HCT116 (cell line): ENCODE measurements around the gene PPP2R5A. TPM values are rescaled to one million over a fixed set of nuclear protein-coding genes. Genes with fewer than 3 reads are reported as not detected.
"Not testable (repeated sequence)": the region's sequence is repeated elsewhere in the genome, so short reads cannot be mapped to it uniquely, and the experiment has no call there.

ENCODE experiments used
- ATAC-seq: fragments of 200-7000 bp; cut with Tn5 transposase; 2 replicates; pipeline ENCODE4 v1.9.1; 2020; ENCODE audit warnings: mild to moderate bottlenecking, moderate library complexity
- BruUV-seq: library from RNA; stranded (reverse); fragments of 400-500 nt; replicated peaks from 2 replicates; lab custom pipeline; 2021; lab: Mats Ljungman, UMichigan
- CTCF ChIA-PET: fragments of 300-600 bp; sonication (Branson Sonifier 250); formaldehyde crosslinking; loops from one replicate; lab custom pipeline; 2021; ENCODE audit warnings: antibody characterized with exemption; lab: Charles Lee
- POLR2A ChIA-PET: fragments of 300-600, 350-600 bp; sonication (Branson Sonifier 250); formaldehyde crosslinking; loops from one replicate; lab custom pipeline; 2021; ENCODE audit warnings: antibody characterized with exemption; lab: Charles Lee
- RAD21 ChIA-PET, 2 experiments: fragments of 300-600 bp; sonication (Branson Sonifier 250); formaldehyde crosslinking; loops; one replicate each; lab custom pipeline; 2023; ENCODE audit warnings: low total read pairs in 2 of 2; ENCODE audit not compliant: uncharacterized antibody in 2 of 2, unreplicated experiment in 2 of 2, low non-redundant PET in 1 of 2; lab: Charles Lee
- DNase-seq: peaks from one replicate; pipeline ENCODE4 v3.0.0-alpha.2; 2010; ENCODE audit warnings: low read depth, low spot score
- H2AFZ ChIP-seq: fragments of 200-600 bp; shearing (Covaris generic), sonication (generic); 2 replicates; pipeline ENCODE4 v1.6.1; 2017; ENCODE audit warnings: low read depth, mixed run types, mixed read lengths, antibody characterized with exemption, low read length; ENCODE audit not compliant: poor library complexity, severe bottlenecking
- H3K27ac ChIP-seq: 2 replicates; pipeline ENCODE4 v1.5.1; 2012; ENCODE audit warnings: low read depth, low read length
- H3K27me3 ChIP-seq: fragments of 200-600 bp; sonication (generic); 2 replicates; pipeline ENCODE4 v1.6.1; 2016; ENCODE audit warnings: mixed run types, low read length, mixed read lengths; ENCODE audit not compliant: insufficient read depth
- H3K36me3 ChIP-seq, 2 experiments: fragments of 200-500 bp in 1 of 2; fragments of 200-600 bp in 1 of 2; sonication (Bioruptor generic) in 1 of 2; sonication (generic) in 1 of 2; 2 replicates each; pipeline versions ENCODE4 v1.5.1 to v1.6.1; 2014 to 2016; ENCODE audit warnings: low read length in 2 of 2, inconsistent platforms in 1 of 2, mixed read lengths in 1 of 2, mixed run types in 1 of 2; ENCODE audit not compliant: insufficient read depth in 2 of 2, control insufficient read depth in 1 of 2
- H3K4me1 ChIP-seq, 2 experiments: fragments of 200-600 bp in 1 of 2; sonication (generic) in 1 of 2; 2 replicates each; pipeline versions ENCODE4 v1.5.1 to v1.6.1; 2012 to 2017; ENCODE audit warnings: low read length in 2 of 2, inconsistent platforms in 1 of 2, mild to moderate bottlenecking in 1 of 2, mixed read lengths in 1 of 2, mixed run types in 1 of 2, moderate library complexity in 1 of 2; ENCODE audit not compliant: insufficient read depth in 2 of 2, control insufficient read depth in 1 of 2
- H3K4me2 ChIP-seq: fragments of 200-600 bp; sonication (generic); 2 replicates; pipeline ENCODE4 v1.6.1; 2017; ENCODE audit warnings: mixed run types, low read length, mixed read lengths
- H3K4me3 ChIP-seq, 2 experiments: fragments of 200-600 bp in 1 of 2; sonication (generic) in 1 of 2; replicated peaks in 1 of 2; 2 replicates each; pipeline ENCODE4 v1.5.1; 2011 to 2016; ENCODE audit warnings: low read length in 2 of 2, control low read depth in 1 of 2, low read depth in 1 of 2, mild to moderate bottlenecking in 1 of 2, mixed read lengths in 1 of 2, mixed run types in 1 of 2
- H3K79me2 ChIP-seq: fragments of 200-600 bp; sonication (generic); 2 replicates; pipeline ENCODE4 v1.6.1; 2017; ENCODE audit warnings: mild to moderate bottlenecking, mixed run types, low read length, moderate library complexity, mixed read lengths; ENCODE audit not compliant: insufficient read depth
- H3K9ac ChIP-seq: fragments of 200-600 bp; sonication (generic); 2 replicates; pipeline ENCODE4 v1.6.1; 2016; ENCODE audit warnings: low read length, mixed read lengths
- H3K9me2 ChIP-seq: fragments of 200-600 bp; sonication (generic), shearing (Covaris generic); 2 replicates; pipeline ENCODE4 v1.6.1; 2017; ENCODE audit warnings: mixed run types, mild to moderate bottlenecking, moderate library complexity; ENCODE audit not compliant: insufficient read depth
- H3K9me3 ChIP-seq, 2 experiments: fragments of 200-500 bp in 1 of 2; fragments of 200-600 bp in 1 of 2; sonication (Bioruptor generic) in 1 of 2; sonication (generic) in 1 of 2; 2 replicates each; pipeline ENCODE4 v1.6.1; 2014 to 2017; ENCODE audit warnings: low read length in 2 of 2, mixed read lengths in 2 of 2, inconsistent platforms in 1 of 2, low read depth in 1 of 2, mild to moderate bottlenecking in 1 of 2, mixed run types in 1 of 2, moderate library complexity in 1 of 2; ENCODE audit not compliant: control insufficient read depth in 1 of 2, insufficient read depth in 1 of 2
- H4K20me1 ChIP-seq: fragments of 200-600 bp; sonication (generic), shearing (Covaris generic); 2 replicates; pipeline ENCODE4 v1.6.1; 2017; ENCODE audit warnings: mixed run types, mild to moderate bottlenecking, moderate library complexity; ENCODE audit not compliant: insufficient read depth
- CTCF ChIP-seq, 3 experiments: fragments of 200-600 bp in 1 of 3; sonication (generic) in 1 of 3; IDR thresholded peaks in 2 of 3; conservative IDR thresholded peaks in 1 of 3; 2 replicates each; pipeline ENCODE4 v1.5.1; 2012 to 2017; ENCODE audit warnings: low read depth in 2 of 3, low read length in 2 of 3, antibody characterized with exemption in 1 of 3, borderline replicate concordance in 1 of 3, control low read depth in 1 of 3, mild to moderate bottlenecking in 1 of 3, mixed read lengths in 1 of 3, mixed run types in 1 of 3, moderate library complexity in 1 of 3; ENCODE audit not compliant: insufficient read depth in 1 of 3
- EGR1 ChIP-seq: IDR thresholded peaks from 2 replicates; pipeline ENCODE4 v1.6.1; 2012; ENCODE audit warnings: low read depth
- EZH2phosphoT487 ChIP-seq: fragments of 200-600 bp; IDR thresholded peaks from 2 replicates; pipeline ENCODE4 v1.6.1; 2018; ENCODE audit warnings: antibody characterized with exemption, borderline replicate concordance
- JUND ChIP-seq: IDR thresholded peaks from 2 replicates; pipeline ENCODE4 v1.6.1; 2012
- MAX ChIP-seq: IDR thresholded peaks from 2 replicates; pipeline ENCODE4 v1.6.1; 2012
- REST ChIP-seq: IDR thresholded peaks from 2 replicates; pipeline ENCODE4 v1.6.1; 2012; ENCODE audit warnings: low read depth
- SRF ChIP-seq: IDR thresholded peaks from 2 replicates; pipeline ENCODE4 v1.6.1; 2012; ENCODE audit warnings: low read depth
- TCF7L2 ChIP-seq: IDR thresholded peaks from 2 replicates; pipeline ENCODE4 v1.7.0; 2011; ENCODE audit warnings: borderline replicate concordance, inconsistent platforms; ENCODE audit not compliant: insufficient read depth, insufficient read length; ENCODE audit errors: extremely low read depth
- ZBTB33 ChIP-seq: IDR thresholded peaks from 2 replicates; pipeline ENCODE4 v1.6.1; 2011; ENCODE audit warnings: mild to moderate bottlenecking, low read length, moderate library complexity; ENCODE audit not compliant: insufficient replicate concordance; ENCODE audit errors: extremely low read depth
- ZNF274 ChIP-seq: fragments of 200-500 bp; sonication (Bioruptor generic); IDR thresholded peaks from 2 replicates; pipeline ENCODE4 v1.6.1; 2014; ENCODE audit warnings: mild to moderate bottlenecking, low read depth, low read length, inconsistent platforms
- intact Hi-C: fragments of 100-400 bp; cut with micrococcal nuclease; formaldehyde crosslinking; loops from 2 replicates; pipeline ENCODE4 v1.10.0; 2022
- total RNA-seq: library from RNA; stranded (reverse); gene quantifications from one replicate; pipeline ENCODE4 v1.2.1, GENCODE V29; 2021; ENCODE audit not compliant: unreplicated experiment

Gene PPP2R5A
- total RNA-seq, 1 experiment from 2014 or later = 33.1 TPM

GRCh38 chr1:212305342-212305741 lies 20.1 kb downstream of the PPP2R5A start:
- ChIA-PET POLR2A (interaction anchor here (0.6 kb wide), 1 partner anchor 9 kb away, joined by 3 read pairs; no protein-coding TSS in a partner anchor), RAD21 (no interaction called here), CTCF (no interaction called here)
- Histone ChIP-seq H3K4me1 (peaks cover 1 to 5% of the 10 kb centered on the region in 2 experiments; a peak in 3 of 4 replicates), H3K79me2 (peaks cover 77% of the 10 kb centered on the region), H3K36me3 (no peaks in the 10 kb centered on the region), H3K27ac (no peak overlapping the region), H3K4me3 (no peak overlapping the region), H3K9me3 (no peaks in the 10 kb centered on the region), H3K9me2 (no peaks in the 10 kb centered on the region), H3K9ac (no peak overlapping the region), H2AFZ (no peak overlapping the region), H3K27me3 (no peaks in the 10 kb centered on the region), H3K4me2 (no peak overlapping the region), H4K20me1 (no peaks in the 10 kb centered on the region)
- BruUV-seq = no TSS peak
- DNase-seq (no peak), ATAC-seq (no peak)
- intact Hi-C loops = no loop called here
- TF ChIP-seq EZH2phosphoT487 (no peak), JUND (no peak), CTCF (IDR thresholded peaks at IDR 0.05 in 2 of 3, conservative IDR thresholded peaks at IDR 0.05 in 1 of 3; ENCODE audit: borderline replicate concordance in 1 of 3, insufficient read depth in 1 of 3, low read depth in 2 of 3, low read length in 2 of 3) (no peak), EGR1 (no peak), MAX (no peak), TCF7L2 (no peak), ZNF274 (no peak), SRF (no peak), REST (no peak), ZBTB33 (no peak)

GRCh38 chr1:212305984-212306452 lies 20.8 kb downstream of the PPP2R5A start:
- ATAC-seq, H3K4me2 ChIP-seq, H3K27me3 ChIP-seq, H2AFZ ChIP-seq, H3K9me3 ChIP-seq, CTCF ChIA-PET, H3K9ac ChIP-seq, DNase-seq, H3K27ac ChIP-seq, H3K9me2 ChIP-seq, intact Hi-C loops, RAD21 ChIA-PET, H3K4me3 ChIP-seq, BruUV-seq, POLR2A ChIA-PET, H3K36me3 ChIP-seq, H4K20me1 ChIP-seq: not testable (repeated sequence)
- Histone ChIP-seq H3K79me2 (peaks cover 73% of the 10 kb centered on the region), H3K4me1 (peaks cover 8 to 12% of the 10 kb centered on the region in 2 experiments; a peak in 3 of 4 replicates)
